Activated CD8-positive, alpha-beta memory T cell treated with anti-CD3 and anti-CD28 coated beads, Interleukin-2, amount 50 U/mL, for 48 hours (primary cell): ENCODE data around the gene AGBL4.

Source experiments
- DNase-seq: peaks from one replicate; pipeline ENCODE4 v3.0.0-alpha.2; 2020

The AGBL4 gene

GRCh38 chr1:48697066-48697707 is 1326.6 kb downstream of the AGBL4 start:
- DNase-seq = peak; percentile 90

- no peak for DNase-seq
Measured at GRCh38 chr1:48695161-48695560, 1328.6 kb downstream of the AGBL4 start.

- no peak for DNase-seq
Measured at GRCh38 chr1:48693674-48694320, 1330.0 kb downstream of the AGBL4 start.

- DNase-seq = no peak
Measured at GRCh38 chr1:48693180-48693579, 1330.6 kb downstream of the AGBL4 start.

GRCh38 chr1:48692235-48692634 is 1331.5 kb downstream of the AGBL4 start:
- no peak for DNase-seq

GRCh38 chr1:48691429-48692001 is 1332.2 kb downstream of the AGBL4 start:
- DNase-seq = no peak

- DNase-seq = no peak
Measured at GRCh38 chr1:48688102-48688760, 1335.5 kb downstream of the AGBL4 start.

- DNase-seq = no peak
Measured at GRCh38 chr1:48687282-48688045, 1336.3 kb downstream of the AGBL4 start.

GRCh38 chr1:48686159-48686558 is 1337.6 kb downstream of the AGBL4 start:
- DNase-seq = no peak

- no peak for DNase-seq
Measured at GRCh38 chr1:48684381-48684780, 1339.4 kb downstream of the AGBL4 start.

- DNase-seq = no peak
Measured at GRCh38 chr1:48683839-48684238, 1339.9 kb downstream of the AGBL4 start.

- DNase-seq = no peak
Measured at GRCh38 chr1:48681476-48682305, 1342.1 kb downstream of the AGBL4 start.

GRCh38 chr1:48680411-48681035 is 1343.2 kb downstream of the AGBL4 start:
- no peak for DNase-seq

- no peak for DNase-seq
Measured at GRCh38 chr1:48679859-48680258, 1343.9 kb downstream of the AGBL4 start.

GRCh38 chr1:48678710-48679505 is 1344.8 kb downstream of the AGBL4 start:
- no peak for DNase-seq

- DNase-seq = peak; percentile 75
Measured at GRCh38 chr1:48677306-48678287, 1346.2 kb downstream of the AGBL4 start.

- DNase-seq = no peak
Measured at GRCh38 chr1:48676822-48677221, 1346.9 kb downstream of the AGBL4 start.

- no peak for DNase-seq
Measured at GRCh38 chr1:48676376-48676775, 1347.4 kb downstream of the AGBL4 start.

GRCh38 chr1:48675251-48675650 is 1348.5 kb downstream of the AGBL4 start:
- no peak for DNase-seq

- no peak for DNase-seq
Measured at GRCh38 chr1:48674641-48675040, 1349.1 kb downstream of the AGBL4 start.
